Neural cell (in vitro differentiated cells): ENCODE data around the gene GNE.

Source experiments
- TF ChIP-seq, protein P1 (sequence below): IDR thresholded peaks from 2 replicates; pipeline ENCODE4 v1.6.1; 2012; ENCODE audit warnings: borderline replicate concordance
- TF ChIP-seq, protein P2 (sequence below): fragments of 450-650 bp; IDR thresholded peaks from 2 replicates; pipeline ENCODE4 v1.5.1; 2014; ENCODE audit warnings: antibody characterized with exemption, mild to moderate bottlenecking, moderate library complexity; ENCODE audit not compliant: poor library complexity, severe bottlenecking

DNA sequence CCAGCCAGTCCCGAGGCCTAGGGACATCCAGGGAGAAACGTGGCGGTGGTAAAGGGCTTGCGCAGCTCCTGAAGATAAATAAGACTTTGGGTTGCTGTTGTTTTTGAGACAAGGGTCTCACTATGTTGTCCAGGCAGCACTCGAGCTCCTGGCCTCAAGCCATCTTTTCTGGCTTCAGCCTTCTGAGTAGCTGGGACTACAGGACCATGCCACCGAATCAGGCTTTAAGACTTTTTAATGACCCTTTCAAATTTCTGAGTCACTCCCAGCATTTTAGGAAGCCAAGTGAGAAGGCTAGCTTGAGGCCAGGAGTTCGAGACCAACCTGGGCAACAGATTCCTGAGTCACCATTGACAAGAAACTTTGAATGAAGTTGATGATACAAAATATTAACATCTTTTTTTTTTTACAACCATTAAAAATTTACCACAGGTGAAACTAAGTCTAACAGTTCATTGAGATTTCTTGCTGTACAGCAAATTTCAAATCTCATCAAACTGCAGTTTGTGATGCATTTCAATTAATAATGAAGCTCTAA, 817 bp upstream of the GNE start:
- TF ChIP-seq, protein P1, sequence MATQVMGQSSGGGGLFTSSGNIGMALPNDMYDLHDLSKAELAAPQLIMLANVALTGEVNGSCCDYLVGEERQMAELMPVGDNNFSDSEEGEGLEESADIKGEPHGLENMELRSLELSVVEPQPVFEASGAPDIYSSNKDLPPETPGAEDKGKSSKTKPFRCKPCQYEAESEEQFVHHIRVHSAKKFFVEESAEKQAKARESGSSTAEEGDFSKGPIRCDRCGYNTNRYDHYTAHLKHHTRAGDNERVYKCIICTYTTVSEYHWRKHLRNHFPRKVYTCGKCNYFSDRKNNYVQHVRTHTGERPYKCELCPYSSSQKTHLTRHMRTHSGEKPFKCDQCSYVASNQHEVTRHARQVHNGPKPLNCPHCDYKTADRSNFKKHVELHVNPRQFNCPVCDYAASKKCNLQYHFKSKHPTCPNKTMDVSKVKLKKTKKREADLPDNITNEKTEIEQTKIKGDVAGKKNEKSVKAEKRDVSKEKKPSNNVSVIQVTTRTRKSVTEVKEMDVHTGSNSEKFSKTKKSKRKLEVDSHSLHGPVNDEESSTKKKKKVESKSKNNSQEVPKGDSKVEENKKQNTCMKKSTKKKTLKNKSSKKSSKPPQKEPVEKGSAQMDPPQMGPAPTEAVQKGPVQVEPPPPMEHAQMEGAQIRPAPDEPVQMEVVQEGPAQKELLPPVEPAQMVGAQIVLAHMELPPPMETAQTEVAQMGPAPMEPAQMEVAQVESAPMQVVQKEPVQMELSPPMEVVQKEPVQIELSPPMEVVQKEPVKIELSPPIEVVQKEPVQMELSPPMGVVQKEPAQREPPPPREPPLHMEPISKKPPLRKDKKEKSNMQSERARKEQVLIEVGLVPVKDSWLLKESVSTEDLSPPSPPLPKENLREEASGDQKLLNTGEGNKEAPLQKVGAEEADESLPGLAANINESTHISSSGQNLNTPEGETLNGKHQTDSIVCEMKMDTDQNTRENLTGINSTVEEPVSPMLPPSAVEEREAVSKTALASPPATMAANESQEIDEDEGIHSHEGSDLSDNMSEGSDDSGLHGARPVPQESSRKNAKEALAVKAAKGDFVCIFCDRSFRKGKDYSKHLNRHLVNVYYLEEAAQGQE, result no peak
- TF ChIP-seq, protein P2, sequence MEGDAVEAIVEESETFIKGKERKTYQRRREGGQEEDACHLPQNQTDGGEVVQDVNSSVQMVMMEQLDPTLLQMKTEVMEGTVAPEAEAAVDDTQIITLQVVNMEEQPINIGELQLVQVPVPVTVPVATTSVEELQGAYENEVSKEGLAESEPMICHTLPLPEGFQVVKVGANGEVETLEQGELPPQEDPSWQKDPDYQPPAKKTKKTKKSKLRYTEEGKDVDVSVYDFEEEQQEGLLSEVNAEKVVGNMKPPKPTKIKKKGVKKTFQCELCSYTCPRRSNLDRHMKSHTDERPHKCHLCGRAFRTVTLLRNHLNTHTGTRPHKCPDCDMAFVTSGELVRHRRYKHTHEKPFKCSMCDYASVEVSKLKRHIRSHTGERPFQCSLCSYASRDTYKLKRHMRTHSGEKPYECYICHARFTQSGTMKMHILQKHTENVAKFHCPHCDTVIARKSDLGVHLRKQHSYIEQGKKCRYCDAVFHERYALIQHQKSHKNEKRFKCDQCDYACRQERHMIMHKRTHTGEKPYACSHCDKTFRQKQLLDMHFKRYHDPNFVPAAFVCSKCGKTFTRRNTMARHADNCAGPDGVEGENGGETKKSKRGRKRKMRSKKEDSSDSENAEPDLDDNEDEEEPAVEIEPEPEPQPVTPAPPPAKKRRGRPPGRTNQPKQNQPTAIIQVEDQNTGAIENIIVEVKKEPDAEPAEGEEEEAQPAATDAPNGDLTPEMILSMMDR, result no peak
